Progenitor cell of endocrine pancreas (in vitro differentiated cells): ENCODE data around the gene KLHL22. TPM values are rescaled to one million over a fixed set of nuclear protein-coding genes. Genes with fewer than 3 reads are reported as not detected.
"Not testable (repeated sequence)": the region's sequence is repeated elsewhere in the genome, so short reads cannot be mapped to it uniquely, and the experiment has no call there.

ENCODE experiments used
- DNase-seq: peaks from one replicate; pipeline ENCODE4 v3.0.0; 2021; ENCODE audit warnings: low spot score; ENCODE audit not compliant: unreplicated experiment
- H3K27ac Mint-ChIP-seq: 2 replicates; pipeline ENCODE4 v1.8.0; 2021; ENCODE audit warnings: mild to moderate bottlenecking, moderate library complexity, mixed read lengths
- H3K27me3 Mint-ChIP-seq: 2 replicates; pipeline ENCODE4 v1.8.0; 2021; ENCODE audit warnings: mixed read lengths
- H3K36me3 Mint-ChIP-seq: 2 replicates; pipeline ENCODE4 v1.8.0; 2022; ENCODE audit warnings: mixed read lengths; ENCODE audit not compliant: insufficient read depth
- H3K4me1 Mint-ChIP-seq: 2 replicates; pipeline ENCODE4 v1.8.0; 2021; ENCODE audit warnings: low read depth, mixed read lengths
- H3K4me3 Mint-ChIP-seq: 2 replicates; pipeline ENCODE4 v1.8.0; 2021; ENCODE audit warnings: low read depth, mild to moderate bottlenecking, moderate library complexity, mixed read lengths
- H3K9me3 Mint-ChIP-seq: 2 replicates; pipeline ENCODE4 v1.8.0; 2021; ENCODE audit warnings: low read depth, mixed read lengths
- CTCF ChIP-seq: fragments of 200-600 bp; sonication (generic); IDR thresholded peaks from one replicate; pipeline ENCODE4 v1.5.0; 2021; ENCODE audit warnings: antibody characterized with exemption, mild to moderate bottlenecking; ENCODE audit not compliant: unreplicated experiment
- total RNA-seq: library from RNA; stranded (reverse); gene quantifications from 2 replicates; pipeline ENCODE4 v1.2.1, GENCODE V29; 2021

The KLHL22 gene
- total RNA-seq, 1 donor from 2014 or later: 47.3 TPM

GRCh38 chr22:20422271-20423007 is 73.2 kb downstream of the KLHL22 start:
- Mint-ChIP-seq H3K27ac (no peak overlapping the region), H3K9me3 (no peaks in the 10 kb centered on the region), H3K36me3 (peaks cover 12% of the 10 kb centered on the region), H3K4me1 (no peaks in the 10 kb centered on the region), H3K27me3 (no peaks in the 10 kb centered on the region), H3K4me3 (no peak overlapping the region)
- TF ChIP-seq CTCF: no peak
- DNase-seq: no peak

DNA sequence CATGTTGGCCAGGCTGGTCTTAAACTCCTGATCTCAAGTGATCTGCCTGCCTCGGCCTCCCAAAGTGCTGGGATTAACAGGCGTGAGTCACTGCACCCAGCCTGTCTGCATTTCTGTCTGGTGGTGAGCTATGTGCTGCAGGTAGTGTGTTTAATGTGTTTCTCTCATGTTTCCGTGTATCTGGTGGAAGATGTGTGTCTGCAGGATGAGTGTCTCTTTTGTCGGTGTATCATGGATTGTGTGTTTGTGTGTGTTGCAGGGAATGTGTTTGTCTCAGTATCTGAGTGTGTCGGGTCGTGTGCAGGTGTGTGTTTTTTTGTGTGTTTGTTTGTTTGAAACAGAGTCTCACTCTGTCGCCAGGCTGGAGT is 74.1 kb downstream of the KLHL22 start:
- Mint-ChIP-seq H3K27ac (no peak overlapping the region), H3K4me3 (no peak overlapping the region), H3K9me3 (no peaks in the 10 kb centered on the region), H3K36me3 (peaks cover 7% of the 10 kb centered on the region), H3K4me1 (no peaks in the 10 kb centered on the region), H3K27me3 (no peaks in the 10 kb centered on the region)
- TF ChIP-seq CTCF: no peak
- DNase-seq: no peak

DNA sequence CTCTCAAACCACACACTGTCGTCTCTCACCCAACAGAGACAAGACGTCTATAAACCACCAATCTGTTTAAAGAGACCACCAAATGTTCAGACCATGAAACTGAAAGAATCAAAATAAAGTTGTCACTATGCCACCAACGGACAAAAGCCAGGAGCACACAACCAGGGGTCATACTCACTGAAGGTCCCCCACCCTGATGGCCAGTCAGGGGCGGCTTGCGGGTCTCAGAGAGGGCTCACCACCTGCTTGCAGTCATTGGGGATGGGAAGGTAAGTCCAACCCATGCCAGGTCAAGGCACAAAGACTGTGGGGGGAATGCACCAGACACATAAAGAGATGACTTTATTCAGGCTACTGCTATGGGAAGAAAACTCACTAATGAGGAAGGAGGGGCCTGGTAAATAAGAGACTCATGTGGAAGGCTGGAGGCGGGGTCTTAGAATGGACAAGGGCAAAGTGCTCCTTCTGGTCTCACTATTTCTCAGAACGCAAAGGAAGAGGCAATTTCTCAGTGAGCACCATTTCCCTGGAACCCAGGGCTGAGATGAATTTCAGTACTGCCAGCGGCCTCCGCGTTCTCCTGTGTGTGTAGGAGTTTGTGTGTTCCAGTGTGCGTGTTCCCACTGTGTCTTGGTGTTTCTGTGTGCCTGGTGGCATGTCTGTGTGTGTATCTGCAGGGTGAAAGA is 75.3 kb downstream of the KLHL22 start:
- H3K36me3 Mint-ChIP-seq: peaks cover 7% of the 10 kb centered on the region
- TF ChIP-seq CTCF: no peak
- H3K4me1 Mint-ChIP-seq: no peaks in the 10 kb centered on the region
- H3K27ac Mint-ChIP-seq: no peak overlapping the region
- no peaks in the 10 kb centered on the region for H3K9me3 Mint-ChIP-seq
- DNase-seq: no peak
- no peak overlapping the region for H3K4me3 Mint-ChIP-seq
- peaks cover 2% of the 10 kb centered on the region for H3K27me3 Mint-ChIP-seq

DNA sequence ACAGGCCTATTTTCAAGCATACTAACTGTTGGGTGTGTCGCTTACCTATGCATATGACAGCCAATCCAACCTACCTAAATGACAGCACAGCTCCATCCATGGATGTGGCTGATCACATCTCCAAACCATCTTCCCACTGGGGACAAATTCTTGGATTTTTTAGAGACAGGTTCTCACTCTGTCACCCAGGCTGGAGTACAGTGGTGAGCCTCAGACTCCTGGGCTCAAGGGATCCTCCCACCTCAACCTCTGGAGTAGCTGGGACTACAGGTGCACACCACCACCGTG is 76.0 kb downstream of the KLHL22 start:
- no peak for DNase-seq
- H3K36me3 Mint-ChIP-seq: peaks cover 5% of the 10 kb centered on the region
- no peak for TF ChIP-seq CTCF
- H3K27me3 Mint-ChIP-seq: peaks cover 2% of the 10 kb centered on the region
- no peak overlapping the region for H3K27ac Mint-ChIP-seq
- no peaks in the 10 kb centered on the region for H3K9me3 Mint-ChIP-seq
- H3K4me3 Mint-ChIP-seq: no peak overlapping the region
- H3K4me1 Mint-ChIP-seq: no peaks in the 10 kb centered on the region

DNA sequence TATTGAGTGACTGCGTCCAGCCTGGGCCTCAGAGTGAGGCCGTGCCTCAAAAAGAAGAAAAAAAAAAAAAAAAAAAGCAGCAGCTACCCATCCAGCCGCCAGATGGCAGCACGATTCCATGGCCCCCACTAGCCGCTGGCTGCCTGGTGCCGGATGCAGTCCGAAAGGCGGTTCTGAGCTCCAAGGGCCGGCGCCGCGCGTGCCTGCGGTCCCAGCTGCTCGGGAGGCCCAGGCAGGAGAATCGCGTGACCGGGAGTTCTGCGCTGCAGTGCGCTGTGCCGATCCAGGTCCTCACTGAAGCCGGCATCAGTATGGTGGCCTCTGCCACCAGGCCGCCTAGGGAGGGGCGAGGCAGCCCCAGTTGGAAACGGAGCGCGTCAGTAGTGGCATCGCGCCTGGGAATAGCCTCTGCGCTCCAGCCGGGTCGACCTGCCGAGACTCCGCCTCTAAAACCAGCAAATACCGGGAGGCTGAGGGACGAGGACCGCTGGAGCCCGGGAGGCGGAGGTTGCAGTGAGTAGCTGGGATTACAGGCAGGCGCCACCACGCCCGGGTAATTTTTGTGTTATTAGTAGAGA is 77.3 kb downstream of the KLHL22 start:
- H3K9me3 Mint-ChIP-seq: no peaks in the 10 kb centered on the region
- no peaks in the 10 kb centered on the region for H3K36me3 Mint-ChIP-seq
- TF ChIP-seq CTCF: peak; percentile 89
- H3K4me3 Mint-ChIP-seq: peak overlapping the region; percentile 60
- peaks cover 2% of the 10 kb centered on the region for H3K27me3 Mint-ChIP-seq
- no peaks in the 10 kb centered on the region for H3K4me1 Mint-ChIP-seq
- H3K27ac Mint-ChIP-seq: no peak overlapping the region
- peak; percentile 55 for DNase-seq

DNA sequence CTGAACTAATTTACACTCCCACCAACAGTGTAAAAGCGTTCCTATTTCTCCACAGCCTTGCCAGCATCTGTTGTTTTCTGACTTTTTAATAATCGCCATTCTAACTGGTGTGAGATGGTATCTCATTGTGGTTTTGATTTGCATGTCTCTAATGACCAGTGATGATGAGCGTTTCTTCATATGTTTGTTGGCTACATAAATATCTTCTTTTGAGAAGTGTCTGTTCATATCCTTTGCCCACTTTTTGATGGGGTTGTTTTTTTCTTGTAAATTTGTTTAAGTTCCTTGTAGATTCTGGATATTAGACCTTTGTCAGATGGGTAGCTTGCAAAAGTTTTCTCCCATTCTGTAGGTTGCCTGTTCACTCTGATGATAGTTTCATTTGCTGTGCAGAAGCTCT is 79.9 kb downstream of the KLHL22 start:
- H3K4me3 Mint-ChIP-seq, H3K27me3 Mint-ChIP-seq: not testable (repeated sequence)

GRCh38 chr22:20415241-20415640 is 80.4 kb downstream of the KLHL22 start:
- not testable (repeated sequence) for DNase-seq, H3K36me3 Mint-ChIP-seq, H3K9me3 Mint-ChIP-seq, H3K27me3 Mint-ChIP-seq, H3K27ac Mint-ChIP-seq, H3K4me3 Mint-ChIP-seq, H3K4me1 Mint-ChIP-seq

More for the DNA sequence above, 79.9 kb downstream of the KLHL22 start:
- not testable (repeated sequence) for H3K4me1 Mint-ChIP-seq, DNase-seq, H3K9me3 Mint-ChIP-seq, H3K36me3 Mint-ChIP-seq, H3K27ac Mint-ChIP-seq
